Measurements from ENCODE around the gene R3HDM2. TPM values are rescaled to one million over a fixed set of nuclear protein-coding genes. Genes with fewer than 3 reads are reported as not detected.

The R3HDM2 gene
- total RNA-seq, 1 donor from 2014 or later, result 3.9 TPM

DNA sequence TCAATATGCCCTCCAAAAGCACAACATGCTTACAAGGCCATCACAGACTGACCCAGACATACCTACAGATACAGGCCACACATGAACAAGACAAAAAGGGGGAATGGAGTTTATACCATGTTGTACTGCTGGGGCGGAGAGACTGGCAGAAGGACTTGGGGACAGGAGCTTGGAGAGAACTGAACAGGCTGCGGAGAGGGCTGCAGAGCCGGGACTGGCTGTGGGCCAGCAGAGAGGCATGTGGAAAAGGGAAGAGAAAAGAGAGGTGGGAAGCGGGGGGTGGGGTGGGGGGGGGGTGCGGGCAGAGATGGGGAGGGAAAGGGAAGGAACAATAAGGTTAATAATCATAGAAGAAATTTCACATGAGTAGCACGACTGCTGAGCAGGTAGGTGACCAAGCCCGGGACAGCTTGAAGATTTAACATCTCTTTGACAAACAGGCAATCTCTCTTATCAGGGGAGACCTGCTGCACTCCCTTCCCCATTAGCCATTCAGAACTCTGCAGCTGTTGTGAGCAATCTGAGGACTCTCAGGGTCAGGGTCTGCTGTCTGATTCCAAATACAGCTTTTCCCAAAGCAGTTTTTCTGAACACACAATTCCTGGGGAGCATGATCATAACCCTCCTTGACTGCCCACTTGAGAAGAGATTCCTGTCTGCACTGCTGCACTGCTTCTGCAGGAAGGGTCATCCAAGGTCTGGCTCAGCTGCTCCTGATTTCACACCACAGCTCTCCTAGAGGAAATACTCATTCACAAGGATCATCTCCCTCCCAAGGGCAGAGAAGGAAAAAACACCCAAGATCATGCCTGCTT, 158.3 kb downstream of the R3HDM2 start:
- DNase-seq (ENCODE audit: low spot score), result no peak

DNA sequence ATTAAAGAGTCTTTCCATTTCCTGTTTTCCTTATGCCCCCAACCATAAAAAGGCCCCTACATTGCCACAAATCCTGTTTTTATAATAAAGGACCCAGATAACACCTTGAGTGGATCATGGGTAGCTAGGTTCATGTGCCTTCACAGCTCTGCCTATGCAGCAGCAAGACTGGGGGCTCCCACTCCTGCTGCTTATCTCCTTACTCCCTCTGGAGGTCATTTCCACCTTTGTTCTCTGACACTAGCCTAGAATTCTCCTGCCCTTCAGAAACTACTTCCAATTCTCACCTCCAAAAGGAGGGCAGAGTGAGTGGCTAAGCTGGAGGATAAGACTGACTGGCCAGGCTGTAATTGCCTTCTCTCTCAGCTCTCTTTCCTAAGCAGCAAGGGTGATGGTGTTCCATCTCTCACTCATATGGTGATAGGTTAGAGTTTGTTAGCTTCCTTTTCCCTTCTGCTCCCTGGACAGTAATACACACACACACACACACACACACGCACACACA, 159.8 kb downstream of the R3HDM2 start:
- DNase-seq (ENCODE audit: low spot score), result no peak

DNA sequence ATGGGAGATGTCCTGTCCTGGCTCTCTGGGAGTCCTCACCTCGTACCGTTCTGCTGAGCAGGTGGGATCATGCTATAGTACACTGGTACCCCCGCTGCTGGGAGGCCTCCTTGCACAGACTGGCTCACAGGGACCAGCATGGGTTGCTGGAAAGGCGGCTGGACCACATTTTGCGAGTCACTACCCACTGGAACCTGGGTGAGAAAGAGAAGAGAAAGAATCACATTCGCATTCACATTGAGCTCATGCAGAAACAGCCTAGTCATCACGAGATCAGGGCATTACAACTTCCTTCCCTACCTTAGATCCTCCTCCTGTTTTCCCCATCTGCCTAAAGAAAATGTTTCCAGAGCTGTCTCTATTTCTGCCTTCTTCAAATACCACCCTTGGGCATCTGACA, 162.6 kb downstream of the R3HDM2 start:
- DNase-seq (ENCODE audit: low spot score), result no peak

GRCh38 chr12:57266681-57267080, 164.2 kb downstream of the R3HDM2 start:
- DNase-seq (ENCODE audit: low spot score), result no peak

- DNase-seq (ENCODE audit: low spot score), result no peak
Measured at GRCh38 chr12:57263096-57263495, 167.7 kb downstream of the R3HDM2 start.

GRCh38 chr12:57262126-57262822, 168.6 kb downstream of the R3HDM2 start:
- DNase-seq (ENCODE audit: low spot score), result no peak

DNA sequence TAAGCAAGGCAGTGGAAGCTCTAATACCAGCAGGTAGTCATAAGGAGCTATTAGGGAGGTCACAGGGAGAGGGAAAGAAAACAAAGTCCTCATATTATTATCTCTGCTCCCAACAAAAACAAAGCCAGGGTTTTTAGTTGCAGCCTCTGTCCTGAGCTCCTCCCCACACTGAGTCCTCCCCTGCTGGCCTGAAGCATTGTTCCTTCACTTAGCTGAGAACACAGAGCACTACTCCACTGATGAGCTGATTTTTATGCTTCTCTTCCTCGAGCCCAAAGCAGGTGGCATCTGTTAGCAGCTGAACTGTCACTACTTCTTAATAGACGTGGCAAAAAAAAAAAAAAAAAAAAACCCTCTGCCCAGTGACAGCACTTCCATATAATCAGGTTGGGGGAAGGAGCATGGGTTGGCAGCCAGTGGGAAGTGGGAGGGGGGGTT, 169.4 kb downstream of the R3HDM2 start:
- no peak for DNase-seq (ENCODE audit: low spot score)

DNA sequence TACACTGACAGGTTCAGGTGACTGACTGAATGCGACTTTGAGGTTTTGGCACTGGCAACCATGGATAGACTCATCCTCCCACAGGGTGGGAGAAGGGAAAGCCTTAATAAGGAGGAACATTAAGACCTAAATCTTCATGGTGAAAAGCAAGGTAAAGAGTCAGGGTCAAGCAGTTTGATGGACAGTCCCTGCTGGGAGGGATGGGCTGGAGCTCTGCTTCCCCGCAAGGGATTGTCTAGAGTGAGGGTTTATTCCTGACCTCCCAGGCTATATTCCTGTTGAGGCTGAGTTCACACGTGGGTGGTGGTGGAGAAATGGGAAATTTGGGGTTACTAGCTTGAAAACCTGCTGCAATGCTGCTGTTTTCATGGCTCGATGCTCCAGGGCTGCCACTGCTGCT, 170.5 kb downstream of the R3HDM2 start:
- no peak for DNase-seq (ENCODE audit: low spot score)

DNA sequence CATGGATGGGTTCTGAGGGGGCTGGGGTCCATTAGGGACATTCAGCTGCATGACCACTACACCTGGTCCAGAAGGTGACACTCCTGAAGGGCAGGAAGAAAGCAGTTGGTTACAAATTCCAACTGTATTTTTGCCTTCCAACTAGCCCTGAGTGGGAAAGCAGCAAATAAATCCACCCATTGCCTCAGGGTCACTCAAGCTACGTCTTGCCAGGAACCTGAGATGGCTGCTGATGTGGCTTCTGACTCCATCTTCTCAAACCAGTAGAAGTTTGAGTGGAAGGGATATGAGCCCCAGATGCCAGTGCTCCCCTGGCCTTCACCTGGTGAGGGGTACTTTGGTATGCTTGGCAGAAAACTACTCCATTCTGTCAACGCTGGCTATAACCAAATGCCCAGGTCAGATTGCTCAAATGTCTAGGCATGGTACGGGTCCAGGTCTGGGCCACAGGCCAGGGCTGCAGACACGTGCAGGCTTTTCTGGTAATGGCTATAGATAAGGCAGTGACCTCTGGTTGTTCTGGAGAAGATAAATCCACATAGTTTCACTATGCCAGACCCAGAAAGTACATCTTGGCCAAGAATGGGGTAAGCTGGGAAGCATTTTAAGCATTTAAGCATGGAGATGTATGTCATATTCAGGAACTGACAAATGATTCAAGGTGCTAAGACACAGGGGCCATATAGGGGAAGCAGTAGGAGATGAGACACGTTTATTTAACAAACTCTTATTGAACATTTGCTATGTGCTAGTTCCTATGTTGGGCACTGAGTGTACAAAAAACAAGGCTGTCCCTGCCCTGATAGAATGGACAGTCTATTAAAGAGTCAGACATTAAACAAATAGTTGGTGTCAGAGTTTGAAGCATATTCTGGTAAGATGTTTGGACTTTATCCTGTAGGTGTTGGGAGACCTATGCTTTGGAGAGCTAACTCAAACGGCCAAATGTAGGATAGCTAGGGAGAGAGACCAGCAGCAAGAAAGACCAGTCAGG, 171.6 kb downstream of the R3HDM2 start:
- peak; percentile 77 for DNase-seq (ENCODE audit: low spot score)

DNA sequence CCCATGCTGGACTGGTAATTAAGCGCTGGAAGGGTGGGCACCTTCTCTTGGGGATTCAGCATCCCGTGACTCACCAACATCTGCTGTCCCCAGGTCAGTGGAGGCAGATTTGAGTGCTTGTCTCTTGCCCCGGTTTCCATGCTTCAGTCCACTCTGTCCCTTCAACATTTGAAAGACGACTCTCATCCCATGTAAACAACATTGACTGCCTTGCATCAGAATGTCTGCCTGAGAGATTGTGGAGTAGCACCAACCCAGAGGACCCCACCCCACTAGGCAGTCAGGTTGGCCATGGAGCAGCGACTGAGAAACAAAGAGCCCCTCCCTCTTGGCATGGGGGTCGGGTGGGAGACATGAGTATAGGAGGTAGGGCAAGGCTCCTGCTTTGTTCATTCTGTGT, 174.9 kb downstream of the R3HDM2 start:
- DNase-seq (ENCODE audit: low spot score), result no peak

GRCh38 chr12:57254506-57255280, 176.2 kb downstream of the R3HDM2 start:
- DNase-seq (ENCODE audit: low spot score), result no peak

DNA sequence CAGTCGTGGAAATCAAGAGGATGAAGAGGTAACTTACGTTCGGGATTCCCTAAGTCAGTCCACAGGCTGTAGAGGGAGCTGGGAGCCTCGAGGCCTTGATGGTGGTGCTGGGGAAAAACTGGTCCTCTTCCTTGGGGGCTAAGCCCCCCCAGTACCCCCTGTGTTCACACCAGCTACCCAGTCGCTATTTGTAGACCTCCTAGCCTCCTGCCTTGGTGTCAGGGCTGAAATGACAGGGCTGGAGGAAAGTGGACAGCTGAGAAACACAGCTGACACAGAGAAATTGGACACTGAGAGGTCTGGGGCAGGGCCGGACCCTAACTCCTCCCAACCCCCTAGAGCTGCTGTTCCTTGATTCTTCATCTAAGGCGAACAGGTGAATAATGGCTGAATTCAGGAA, 179.9 kb downstream of the R3HDM2 start, which contains the start of gene STAC3:
TSS of gene STAC3 (minus strand) at position 232 of the 400 bp plus-strand sequence. CDS start 1,551 bp downstream, outside the sequence.
- DNase-seq (ENCODE audit: low spot score), result no peak

DNA sequence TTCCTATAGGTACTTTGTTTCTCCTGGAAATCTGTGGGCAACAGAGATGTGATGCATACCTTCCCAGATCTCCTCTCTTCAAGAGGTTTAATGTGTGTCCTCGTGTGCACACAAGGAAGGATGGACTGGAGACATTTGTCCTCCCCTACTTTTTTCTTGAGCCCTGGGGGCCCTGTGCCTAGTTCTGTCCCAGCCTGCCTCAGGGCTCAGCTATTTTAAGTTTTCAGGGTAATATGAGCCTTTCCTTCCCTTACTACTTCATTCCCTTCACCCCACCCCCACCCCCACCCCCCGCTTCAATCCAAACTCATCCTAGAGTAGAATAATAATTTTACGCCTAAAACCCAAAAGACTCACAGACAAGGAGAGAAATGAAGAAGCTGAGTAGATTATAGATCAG, 180.3 kb downstream of the R3HDM2 start:
- no peak for DNase-seq (ENCODE audit: low spot score)

DNA sequence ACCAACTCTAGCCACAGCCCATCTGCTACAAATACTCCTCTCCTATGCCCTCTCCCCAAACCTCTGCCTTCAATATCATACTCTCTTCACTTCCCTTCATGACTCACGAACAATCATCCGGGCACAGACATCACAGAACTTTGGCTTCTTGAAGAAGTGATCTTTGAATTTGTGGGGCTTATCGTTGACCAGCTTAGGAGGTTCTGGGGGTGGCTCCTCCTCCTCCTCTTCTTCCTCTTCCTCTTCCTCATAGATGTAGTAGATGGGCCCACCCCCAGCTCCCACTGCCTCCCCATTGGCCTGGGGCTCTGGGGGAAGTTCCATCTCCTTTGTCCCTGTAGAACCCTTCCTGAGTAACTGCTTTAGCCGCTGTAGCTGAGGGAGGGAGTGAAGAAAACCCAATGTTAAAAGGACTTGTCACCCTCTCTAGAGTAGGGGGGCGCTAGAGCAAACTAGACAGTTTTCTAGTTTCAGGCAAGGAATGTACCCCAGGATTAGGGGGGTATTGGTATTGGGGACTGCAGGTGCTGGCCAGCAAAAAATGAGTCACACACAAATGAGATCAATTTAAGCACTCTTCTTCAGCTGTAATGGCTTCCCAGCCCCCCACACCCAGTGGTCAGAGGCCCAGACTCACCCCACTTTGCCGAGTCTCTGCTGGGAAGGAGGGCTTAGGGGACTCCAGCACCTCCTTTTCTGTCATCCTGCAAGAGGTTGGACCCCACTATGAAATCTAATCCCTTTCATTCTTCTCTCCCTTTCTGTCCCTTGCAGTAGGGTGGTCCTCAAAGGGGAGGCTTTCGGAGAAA, 181.7 kb downstream of the R3HDM2 start:
- DNase-seq (ENCODE audit: low spot score), result no peak

DNA sequence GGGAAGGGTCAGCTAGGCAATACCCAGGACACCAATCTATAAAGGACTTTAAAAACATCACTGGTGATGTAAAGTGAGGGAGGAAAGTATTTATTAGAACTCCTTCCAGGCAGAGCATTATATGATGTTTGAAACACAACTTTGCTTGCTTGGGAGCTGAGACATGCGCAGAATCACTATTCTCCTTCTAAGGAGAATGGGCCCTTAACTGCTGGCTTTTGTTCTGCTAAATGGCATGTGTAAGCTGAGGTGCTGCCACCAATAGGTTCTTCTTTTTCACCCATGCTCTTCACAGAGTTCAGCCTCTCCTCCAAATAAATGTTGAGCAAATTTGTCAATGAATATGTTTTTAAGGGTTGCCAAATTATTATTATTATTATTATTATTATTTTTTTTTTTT, 183.8 kb downstream of the R3HDM2 start:
- DNase-seq (ENCODE audit: low spot score), result no peak

- DNase-seq (ENCODE audit: low spot score), result no peak
Measured at GRCh38 chr12:57244312-57244696, 186.5 kb downstream of the R3HDM2 start.

- peak; percentile 74 for DNase-seq (ENCODE audit: low spot score)
Measured at GRCh38 chr12:57243521-57244311, 187.1 kb downstream of the R3HDM2 start.

- no peak for DNase-seq (ENCODE audit: low spot score)
Measured at GRCh38 chr12:57242691-57243454, 188.0 kb downstream of the R3HDM2 start.

Data from umbilical cord (tissue), 2 donors.